HepG2 (cell line): Measurements from ENCODE around the gene DLX6. TPM values are rescaled to one million over a fixed set of nuclear protein-coding genes. Genes with fewer than 3 reads are reported as not detected.

Source experiments
- AGO1 ChIP-seq: fragments of 200-400 bp; formaldehyde crosslinking; IDR thresholded peaks from 2 replicates; pipeline ENCODE4 v1.6.1; 2017; ENCODE audit warnings: mild to moderate bottlenecking, low read depth, low read length, moderate library complexity; ENCODE audit not compliant: poor library complexity, severe bottlenecking
- ARNTL ChIP-seq: sonication (generic); formaldehyde crosslinking; IDR thresholded peaks from 2 replicates; pipeline ENCODE4 v1.4.0; 2020; ENCODE audit warnings: mild to moderate bottlenecking, missing genetic modification reagents
- BRCA1 ChIP-seq: sonication (generic); formaldehyde crosslinking; IDR thresholded peaks from 2 replicates; pipeline ENCODE4 v1.4.0; 2020; ENCODE audit warnings: missing genetic modification reagents
- CHD2 ChIP-seq: IDR thresholded peaks from 2 replicates; pipeline ENCODE4 v1.6.1; 2011; ENCODE audit warnings: low read depth, low read length, improper control_type of control experiment
- DNMT3B ChIP-seq: conservative IDR thresholded peaks from 2 replicates; pipeline ENCODE4 v1.6.1; 2016; ENCODE audit warnings: missing biosample characterization, control low read depth
- DZIP1 ChIP-seq: sonication (generic); formaldehyde crosslinking; IDR thresholded peaks from 2 replicates; pipeline ENCODE4 v1.5.0; 2020; ENCODE audit warnings: mild to moderate bottlenecking, missing genetic modification reagents
- ELF4 ChIP-seq: sonication (generic); formaldehyde crosslinking; IDR thresholded peaks from 2 replicates; pipeline ENCODE4 v1.5.0; 2020; ENCODE audit warnings: missing genetic modification reagents, mild to moderate bottlenecking, moderate library complexity, borderline replicate concordance
- GATA4 ChIP-seq: sonication (generic); IDR thresholded peaks from 2 replicates; pipeline ENCODE4 v1.6.1; 2016; ENCODE audit warnings: antibody characterized with exemption, low read depth, borderline replicate concordance
- GATAD1 ChIP-seq: IDR thresholded peaks from 2 replicates; pipeline ENCODE4 v1.6.1; 2016; ENCODE audit warnings: missing genetic modification reagents, missing compliant biosample characterization
- IKZF1 ChIP-seq: fragments of 450-650 bp; IDR thresholded peaks from 2 replicates; pipeline ENCODE4 v1.7.1; 2016
- POGZ ChIP-seq: sonication (generic); formaldehyde crosslinking; IDR thresholded peaks from 2 replicates; pipeline ENCODE4 v1.4.0; 2020; ENCODE audit warnings: mild to moderate bottlenecking, missing genetic modification reagents
- RFXANK ChIP-seq: IDR thresholded peaks from 2 replicates; pipeline ENCODE4 v1.6.1; 2016
- SALL1 ChIP-seq: sonication (generic); formaldehyde crosslinking; IDR thresholded peaks from 2 replicates; pipeline ENCODE4 v1.8.0; 2022; ENCODE audit warnings: mild to moderate bottlenecking, missing genetic modification reagents
- TBX2 ChIP-seq: sonication (generic); formaldehyde crosslinking; IDR thresholded peaks from 2 replicates; pipeline ENCODE4 v1.5.0; 2020; ENCODE audit warnings: missing genetic modification reagents, mild to moderate bottlenecking, borderline replicate concordance
- ZNF7 ChIP-seq: IDR thresholded peaks from 2 replicates; pipeline ENCODE4 v1.6.1; 2016; ENCODE audit warnings: missing biosample characterization, missing genetic modification reagents
- ZNF713 ChIP-seq: sonication (generic); formaldehyde crosslinking; IDR thresholded peaks from 2 replicates; pipeline ENCODE4 v1.4.0; 2020; ENCODE audit warnings: mild to moderate bottlenecking, missing genetic modification reagents
- ZNF777 ChIP-seq: sonication (generic); formaldehyde crosslinking; IDR thresholded peaks from 2 replicates; pipeline ENCODE4 v1.4.0; 2020; ENCODE audit warnings: missing genetic modification reagents
- polyA plus RNA-seq, 8 experiments: library from polyadenylated mRNA; depleted of rRNA in 3 of 8; stranded (reverse) in 7 of 8; unstranded in 1 of 8; fragments of >200 nt; fragmentation: Illumina TruSeq in 4 of 8; extraction: Trizol in 4 of 8; gene quantifications; 2 replicates each; pipeline versions ENCODE4 v1.2.1 to v1.2.3, GENCODE V29; 2011 to 2016; ENCODE audit warnings: low read depth in 4 of 8, missing spikeins in 1 of 8, mixed read lengths in 1 of 8; ENCODE audit not compliant: insufficient read depth in 1 of 8
- total RNA-seq, 5 experiments: library from RNA; depleted of rRNA; stranded (reverse); fragments of >200 nt; fragmentation: Illumina TruSeq; extraction: Trizol; gene quantifications; 2 replicates each; pipeline ENCODE4 v1.2.3, GENCODE V29; 2016; ENCODE audit warnings: low read depth in 1 of 5
- TF ChIP-seq, protein P1 (sequence below): sonication (generic); formaldehyde crosslinking; IDR thresholded peaks from 2 replicates; pipeline ENCODE4 v1.5.0; 2020; ENCODE audit warnings: missing genetic modification reagents
- TF ChIP-seq, protein P2 (sequence below): sonication (generic); formaldehyde crosslinking; IDR thresholded peaks from 2 replicates; pipeline ENCODE4 v1.4.0; 2020; ENCODE audit warnings: missing genetic modification reagents, borderline replicate concordance

DLX6 gene
- total and polyA plus RNA-seq, 2 of the 13 experiments (the other 11 are each of a cell fraction or from before 2014, with no cell fraction given) = 3.5 to 5.5 TPM

DNA sequence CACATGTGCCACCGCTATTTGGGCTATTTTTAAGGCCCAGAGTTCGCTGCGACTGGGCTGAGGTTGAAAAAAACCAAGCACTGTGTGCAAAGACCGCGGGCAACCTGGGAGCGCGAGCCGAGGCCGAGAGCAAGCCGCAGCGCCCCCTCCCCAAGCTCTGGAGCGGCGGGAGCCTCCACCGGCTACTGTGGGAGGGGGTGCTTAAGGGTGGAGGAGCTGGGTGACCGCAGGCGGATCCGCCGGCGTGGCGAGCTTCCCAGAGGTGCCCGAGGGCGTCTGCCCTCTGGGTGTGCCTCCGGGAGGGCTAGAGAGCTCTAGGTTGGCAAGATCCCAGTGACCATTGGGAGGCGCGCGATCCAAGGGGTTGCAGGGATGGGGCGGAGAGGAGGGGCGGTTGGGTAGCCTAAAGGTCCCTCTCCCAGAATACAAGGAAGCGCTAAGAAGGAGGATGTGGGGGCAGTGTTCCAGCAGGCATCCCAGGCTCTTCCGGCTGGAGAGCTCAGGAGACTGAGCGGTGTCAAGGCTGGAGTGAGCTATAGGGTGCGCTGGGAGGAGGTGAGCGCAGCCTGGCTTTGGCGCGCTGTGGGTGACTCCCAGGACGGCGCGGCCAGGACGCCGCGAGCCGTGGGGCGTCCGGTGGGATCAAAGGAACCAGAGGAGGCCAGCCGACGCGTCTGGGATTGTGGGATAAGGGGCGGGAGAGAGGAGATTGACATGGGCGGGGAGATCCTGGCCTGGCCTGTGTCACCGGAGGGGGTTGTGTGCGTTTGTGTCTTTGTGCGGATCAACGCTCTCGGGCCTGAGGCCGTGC, 11.2 kb downstream of the DLX6 start (continued):
- TF ChIP-seq DZIP1 (CRISPR knock-in tag) (no peak), GATA4 (no peak), RFXANK (CRISPR knock-in tag) (no peak), CHD2 (no peak), DNMT3B (0 out of 2 replicates have a peak, but pooled peaks have one; percentile 55), TBX2 (no peak; the same call in none of the 2 replicates), AGO1 (no peak), ELF4 (CRISPR knock-in tag) (0 out of 2 replicates have a peak, but pooled peaks have one; percentile 23), ARNTL (CRISPR knock-in tag) (no peak), ZNF7 (no peak), IKZF1 (no peak), GATAD1 (CRISPR knock-in tag) (no peak; the same call in 1 of the 2 replicates), BRCA1 (0 out of 2 replicates have a peak, but pooled peaks have one; percentile 53), POGZ (CRISPR knock-in tag) (peak; percentile 47; the same call in 1 of the 2 replicates), ZNF713 (no peak), ZNF777 (peak; percentile 97), SALL1 (CRISPR knock-in tag) (peak; percentile 37; the same call in 1 of the 2 replicates)
- TF ChIP-seq, protein P1, sequence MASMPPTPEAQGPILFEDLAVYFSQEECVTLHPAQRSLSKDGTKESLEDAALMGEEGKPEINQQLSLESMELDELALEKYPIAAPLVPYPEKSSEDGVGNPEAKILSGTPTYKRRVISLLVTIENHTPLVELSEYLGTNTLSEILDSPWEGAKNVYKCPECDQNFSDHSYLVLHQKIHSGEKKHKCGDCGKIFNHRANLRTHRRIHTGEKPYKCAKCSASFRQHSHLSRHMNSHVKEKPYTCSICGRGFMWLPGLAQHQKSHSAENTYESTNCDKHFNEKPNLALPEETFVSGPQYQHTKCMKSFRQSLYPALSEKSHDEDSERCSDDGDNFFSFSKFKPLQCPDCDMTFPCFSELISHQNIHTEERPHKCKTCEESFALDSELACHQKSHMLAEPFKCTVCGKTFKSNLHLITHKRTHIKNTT = no peak
- TF ChIP-seq, protein P2, sequence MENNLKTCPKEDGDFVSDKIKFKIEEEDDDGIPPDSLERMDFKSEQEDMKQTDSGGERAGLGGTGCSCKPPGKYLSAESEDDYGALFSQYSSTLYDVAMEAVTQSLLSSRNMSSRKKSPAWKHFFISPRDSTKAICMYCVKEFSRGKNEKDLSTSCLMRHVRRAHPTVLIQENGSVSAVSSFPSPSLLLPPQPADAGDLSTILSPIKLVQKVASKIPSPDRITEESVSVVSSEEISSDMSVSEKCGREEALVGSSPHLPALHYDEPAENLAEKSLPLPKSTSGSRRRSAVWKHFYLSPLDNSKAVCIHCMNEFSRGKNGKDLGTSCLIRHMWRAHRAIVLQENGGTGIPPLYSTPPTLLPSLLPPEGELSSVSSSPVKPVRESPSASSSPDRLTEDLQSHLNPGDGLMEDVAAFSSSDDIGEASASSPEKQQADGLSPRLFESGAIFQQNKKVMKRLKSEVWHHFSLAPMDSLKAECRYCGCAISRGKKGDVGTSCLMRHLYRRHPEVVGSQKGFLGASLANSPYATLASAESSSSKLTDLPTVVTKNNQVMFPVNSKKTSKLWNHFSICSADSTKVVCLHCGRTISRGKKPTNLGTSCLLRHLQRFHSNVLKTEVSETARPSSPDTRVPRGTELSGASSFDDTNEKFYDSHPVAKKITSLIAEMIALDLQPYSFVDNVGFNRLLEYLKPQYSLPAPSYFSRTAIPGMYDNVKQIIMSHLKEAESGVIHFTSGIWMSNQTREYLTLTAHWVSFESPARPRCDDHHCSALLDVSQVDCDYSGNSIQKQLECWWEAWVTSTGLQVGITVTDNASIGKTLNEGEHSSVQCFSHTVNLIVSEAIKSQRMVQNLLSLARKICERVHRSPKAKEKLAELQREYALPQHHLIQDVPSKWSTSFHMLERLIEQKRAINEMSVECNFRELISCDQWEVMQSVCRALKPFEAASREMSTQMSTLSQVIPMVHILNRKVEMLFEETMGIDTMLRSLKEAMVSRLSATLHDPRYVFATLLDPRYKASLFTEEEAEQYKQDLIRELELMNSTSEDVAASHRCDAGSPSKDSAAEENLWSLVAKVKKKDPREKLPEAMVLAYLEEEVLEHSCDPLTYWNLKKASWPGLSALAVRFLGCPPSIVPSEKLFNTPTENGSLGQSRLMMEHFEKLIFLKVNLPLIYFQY (CRISPR knock-in tag) = 0 out of 2 replicates have a peak, but pooled peaks have one; percentile 14
